T-cell (primary cell): ENCODE measurements around the gene NOXO1. TPM values are rescaled to one million over a fixed set of nuclear protein-coding genes. Genes with fewer than 3 reads are reported as not detected.

Source experiments
- ATAC-seq, 4 experiments: fragments of 200-7000 bp in 3 of 4; fragments of 150-1000 bp in 1 of 4; cut with Tn5 transposase; replicated peaks in 1 of 4; 1 replicate in 3 of 4; 2 replicates in 1 of 4; pipeline ENCODE4 v1.10.0; 2021; ENCODE audit warnings: moderate library complexity in 3 of 4, mild to moderate bottlenecking in 2 of 4, moderate number of reproducible peaks in 1 of 4
- CTCF ChIA-PET, 2 donors: fragments of 300-600 bp; sonication (Branson Sonifier 250); formaldehyde crosslinking; loops; one replicate each; lab custom pipeline; 2022; ENCODE audit warnings: antibody characterized with exemption in 2 of 2; lab: Charles Lee
- POLR2A ChIA-PET, 2 donors: fragments of 300-600 bp; sonication (Branson Sonifier 250); formaldehyde crosslinking; loops; one replicate each; lab custom pipeline; 2022; ENCODE audit warnings: antibody characterized with exemption in 2 of 2; lab: Charles Lee
- DNase-seq, 35 experiments: peaks; one replicate each; pipeline versions ENCODE4 v3.0.0 to v3.0.0-alpha.2; 2013 to 2023
- H3K27ac ChIP-seq: one replicate; pipeline ENCODE4 v1.5.1; 2013; ENCODE audit warnings: low read length
- H3K27me3 ChIP-seq, 2 experiments: replicated peaks in 1 of 2; 1 replicate in 1 of 2; 2 replicates in 1 of 2; pipeline versions ENCODE4 v1.6.1 to v1.7.0; 2013; ENCODE audit warnings: low read length in 1 of 2, mixed read lengths in 1 of 2; ENCODE audit not compliant: control insufficient read depth in 2 of 2, insufficient read depth in 2 of 2; ENCODE audit errors: extremely low read depth in 1 of 2
- H3K36me3 ChIP-seq, 2 donors: 1 replicate in 1 of 2; 2 replicates in 1 of 2; pipeline versions ENCODE4 v1.6.1 to v1.7.0; 2013; ENCODE audit warnings: low read length in 1 of 2; ENCODE audit not compliant: control insufficient read depth in 2 of 2, insufficient read depth in 1 of 2; ENCODE audit errors: extremely low read depth in 1 of 2
- H3K4me1 ChIP-seq, 2 experiments: 1 replicate in 1 of 2; 2 replicates in 1 of 2; pipeline versions ENCODE4 v1.6.1 to v1.7.0; 2013; ENCODE audit warnings: low read length in 2 of 2, mixed read lengths in 1 of 2; ENCODE audit not compliant: insufficient read depth in 2 of 2, control insufficient read depth in 1 of 2; ENCODE audit errors: extremely low read depth in 1 of 2
- H3K4me3 ChIP-seq, 2 donors: 1 replicate in 1 of 2; 2 replicates in 1 of 2; pipeline versions ENCODE4 v1.5.1 to v1.7.0; 2013; ENCODE audit warnings: mild to moderate bottlenecking in 2 of 2, low read length in 1 of 2, moderate library complexity in 1 of 2; ENCODE audit not compliant: control insufficient read depth in 1 of 2; ENCODE audit errors: extremely low read depth in 1 of 2
- H3K9me3 ChIP-seq: 2 replicates; pipeline ENCODE4 v1.7.0; 2013
- H3K27ac Mint-ChIP-seq, 2 donors: one replicate each; pipeline ENCODE4 v1.8.0; 2020 to 2021; ENCODE audit warnings: mild to moderate bottlenecking in 2 of 2, mixed read lengths in 2 of 2
- H3K27me3 Mint-ChIP-seq, 2 donors: one replicate each; pipeline ENCODE4 v1.8.0; 2021 to 2022; ENCODE audit warnings: mixed read lengths in 2 of 2
- H3K36me3 Mint-ChIP-seq: one replicate; pipeline ENCODE4 v1.8.0; 2021; ENCODE audit warnings: mixed read lengths
- H3K4me1 Mint-ChIP-seq, 3 donors: one replicate each; pipeline ENCODE4 v1.8.0; 2020 to 2022; ENCODE audit warnings: mixed read lengths in 3 of 3, mild to moderate bottlenecking in 1 of 3
- H3K4me3 Mint-ChIP-seq, 3 donors: one replicate each; pipeline ENCODE4 v1.8.0; 2020 to 2022; ENCODE audit warnings: mild to moderate bottlenecking in 3 of 3, mixed read lengths in 3 of 3, moderate library complexity in 3 of 3
- H3K9me3 Mint-ChIP-seq, 3 donors: one replicate each; pipeline ENCODE4 v1.8.0; 2020 to 2022; ENCODE audit warnings: mixed read lengths in 3 of 3
- WGBS: methylation state at CpG from one replicate; pipeline ENCODE4 v1.1.5; 2013; ENCODE audit warnings: missing lambda C conversion rate; ENCODE audit not compliant: insufficient coverage; 5-methylcytosine and 5-hydroxymethylcytosine counted together
- total RNA-seq, 35 experiments: library from RNA in 6 of 35; stranded (reverse) in 6 of 35; fragments of 120-200 nt in 1 of 35; gene quantifications; one replicate each; pipeline versions ENCODE4 v1.2.1 to v1.2.4 and lab custom pipeline; 2013 to 2026

NOXO1 gene
- total RNA-seq, 5 donors from 2014 or later (not counting 1 experiment from before 2014, with no cell fraction given): 0.78 to 2.2 (median 1.3) TPM; not detected in 1

GRCh38 chr16:1980030-1980769 is 1.1 kb downstream of the NOXO1 start:
- POLR2A ChIA-PET: no interaction called here
- H3K4me1 Mint-ChIP-seq: peaks cover 10 to 18% (median 14%) of the 10 kb centered on the region in 3 donors
- H3K36me3 ChIP-seq: peaks cover 11 to 27% of the 10 kb centered on the region in 2 donors
- H3K9me3 ChIP-seq: no peaks in the 10 kb centered on the region
- no peak overlapping the region for H3K4me3 ChIP-seq
- H3K36me3 Mint-ChIP-seq: peaks cover 12% of the 10 kb centered on the region
- H3K9me3 Mint-ChIP-seq: no peaks in the 10 kb centered on the region
- CTCF ChIA-PET: no interaction called here
- H3K27me3 ChIP-seq: peaks cover 0 to 75% of the 10 kb centered on the region in 2 experiments
- H3K27ac Mint-ChIP-seq: no peak overlapping the region
- H3K27ac ChIP-seq: no peak overlapping the region
- ATAC-seq (no peak), DNase-seq (no peak)
- H3K27me3 Mint-ChIP-seq: peaks cover 0 to 32% of the 10 kb centered on the region in 2 donors
- H3K4me3 Mint-ChIP-seq: no peak overlapping the region
- WGBS: 12% methylated on average over 47 of the region's 53 CpGs
- H3K4me1 ChIP-seq: peaks cover 0 to 37% of the 10 kb centered on the region in 2 experiments

GRCh38 chr16:1979271-1980029 is 1.8 kb downstream of the NOXO1 start:
- Histone ChIP-seq H3K27ac (no peak overlapping the region), H3K36me3 (peaks cover 15 to 33% of the 10 kb centered on the region in 2 donors), H3K27me3 (peaks cover 0 to 83% of the 10 kb centered on the region in 2 experiments), H3K9me3 (no peaks in the 10 kb centered on the region), H3K4me1 (peaks cover 0 to 29% of the 10 kb centered on the region in 2 experiments), H3K4me3 (no peak overlapping the region)
- peaks cover 7 to 11% (median 10%) of the 10 kb centered on the region in 3 donors for H3K4me1 Mint-ChIP-seq
- no peak overlapping the region for H3K4me3 Mint-ChIP-seq
- H3K27me3 Mint-ChIP-seq: peaks cover 0 to 32% of the 10 kb centered on the region in 2 donors
- CTCF ChIA-PET: no interaction called here
- no peaks in the 10 kb centered on the region for H3K9me3 Mint-ChIP-seq
- peak in 3 of 35 experiments; percentile 29 to 31 (median 30) for DNase-seq
- ATAC-seq: peak in 1 of 4 experiments; percentile 4
- H3K36me3 Mint-ChIP-seq: peaks cover 18% of the 10 kb centered on the region
- 54% methylated on average over 51 of the region's 70 CpGs for WGBS
- POLR2A ChIA-PET: no interaction called here
- H3K27ac Mint-ChIP-seq: no peak overlapping the region

GRCh38 chr16:1978476-1979120 is 2.7 kb downstream of the NOXO1 start:
- Histone ChIP-seq H3K4me3 (no peak overlapping the region), H3K36me3 (peaks cover 17 to 38% of the 10 kb centered on the region in 2 donors), H3K4me1 (peaks cover 0 to 28% of the 10 kb centered on the region in 2 experiments), H3K9me3 (no peaks in the 10 kb centered on the region), H3K27ac (no peak overlapping the region), H3K27me3 (peaks cover 0 to 91% of the 10 kb centered on the region in 2 experiments)
- no peak overlapping the region for H3K27ac Mint-ChIP-seq
- ChIA-PET CTCF (no interaction called here), POLR2A (no interaction called here)
- peaks cover 7 to 11% (median 10%) of the 10 kb centered on the region in 3 donors for H3K4me1 Mint-ChIP-seq
- DNase-seq: no peak
- no peak overlapping the region for H3K4me3 Mint-ChIP-seq
- WGBS: 92% methylated on average over 35 of the region's 37 CpGs
- ATAC-seq: no peak
- peaks cover 0 to 32% of the 10 kb centered on the region in 2 donors for H3K27me3 Mint-ChIP-seq
- H3K9me3 Mint-ChIP-seq: no peaks in the 10 kb centered on the region
- H3K36me3 Mint-ChIP-seq: peaks cover 18% of the 10 kb centered on the region

- WGBS: 96% methylated on average over 18 of the region's 18 CpGs
- ChIA-PET CTCF (interaction anchor here in 1 of 2 donors (0.6 kb wide), 1 partner anchor 167 kb away, joined by 4 read pairs; no protein-coding TSS in a partner anchor), POLR2A (no interaction called here)
- H3K9me3 ChIP-seq: no peaks in the 10 kb centered on the region
- no peak overlapping the region for H3K27ac ChIP-seq
- H3K4me1 ChIP-seq: peaks cover 0 to 27% of the 10 kb centered on the region in 2 experiments
- no peak for ATAC-seq
- Mint-ChIP-seq H3K36me3 (peaks cover 18% of the 10 kb centered on the region), H3K27me3 (peaks cover 0 to 29% of the 10 kb centered on the region in 2 donors), H3K27ac (no peak overlapping the region), H3K4me1 (peaks cover 5 to 11% (median 8%) of the 10 kb centered on the region in 3 donors), H3K9me3 (no peaks in the 10 kb centered on the region), H3K4me3 (no peak overlapping the region)
- no peak overlapping the region for H3K4me3 ChIP-seq
- H3K27me3 ChIP-seq: peaks cover 0 to 93% of the 10 kb centered on the region in 2 experiments
- DNase-seq: no peak
- H3K36me3 ChIP-seq: peaks cover 17 to 38% of the 10 kb centered on the region in 2 donors
Observed at GRCh38 chr16:1977875-1978268, 3.4 kb downstream of the NOXO1 start.

GRCh38 chr16:1976951-1977874 is 4.1 kb downstream of the NOXO1 start:
- H3K4me1 ChIP-seq: peaks cover 2 to 32% of the 10 kb centered on the region in 2 experiments
- peaks cover 17 to 38% of the 10 kb centered on the region in 2 donors for H3K36me3 ChIP-seq
- H3K36me3 Mint-ChIP-seq: peaks cover 18% of the 10 kb centered on the region
- H3K27me3 Mint-ChIP-seq: peaks cover 0 to 22% of the 10 kb centered on the region in 2 donors
- no peak overlapping the region for H3K4me3 Mint-ChIP-seq
- no peak overlapping the region for H3K4me3 ChIP-seq
- ChIA-PET CTCF (interaction anchor here in 1 of 2 donors (0.6 kb wide), 1 partner anchor 168 kb away, joined by 4 read pairs; no protein-coding TSS in a partner anchor), POLR2A (no interaction called here)
- H3K27me3 ChIP-seq: peaks cover 0 to 90% of the 10 kb centered on the region in 2 experiments
- no peaks in the 10 kb centered on the region for H3K9me3 Mint-ChIP-seq
- peaks cover 5 to 11% (median 8%) of the 10 kb centered on the region in 3 donors for H3K4me1 Mint-ChIP-seq
- no peak overlapping the region for H3K27ac ChIP-seq
- 98% methylated on average over 22 of the region's 33 CpGs for WGBS
- H3K9me3 ChIP-seq: no peaks in the 10 kb centered on the region
- DNase-seq (no peak), ATAC-seq (no peak)
- no peak overlapping the region for H3K27ac Mint-ChIP-seq
